WTC11 (cell line): ENCODE measurements around the gene MED27.

Experiments used
- ESRRA ChIP-seq: sonication (generic); formaldehyde crosslinking; IDR thresholded peaks from 2 replicates; pipeline ENCODE4 v1.8.1; 2022; ENCODE audit warnings: mild to moderate bottlenecking, missing genetic modification reagents, borderline replicate concordance
- FOXP1 ChIP-seq: sonication (generic); formaldehyde crosslinking; IDR thresholded peaks from 2 replicates; pipeline ENCODE4 v1.8.0; 2022; ENCODE audit warnings: missing genetic modification reagents, mild to moderate bottlenecking, moderate library complexity, borderline replicate concordance
- NR2C2 ChIP-seq: sonication (generic); formaldehyde crosslinking; IDR thresholded peaks from 2 replicates; pipeline ENCODE4 v1.8.0; 2022; ENCODE audit warnings: mild to moderate bottlenecking, missing genetic modification reagents
- TEAD1 ChIP-seq: sonication (generic); formaldehyde crosslinking; IDR thresholded peaks from 2 replicates; pipeline ENCODE4 v1.8.0; 2022; ENCODE audit warnings: mild to moderate bottlenecking, missing genetic modification reagents
- ZNF416 ChIP-seq: fragments of 250-450 bp; sonication (Bioruptor Pico); IDR thresholded peaks from 2 replicates; pipeline ENCODE4 v1.9.0; 2021; ENCODE audit warnings: mild to moderate bottlenecking, inconsistent platforms
- TF ChIP-seq, protein P1 (sequence below): fragments of 200-600 bp; IDR thresholded peaks from 2 replicates; pipeline ENCODE4 v1.8.0; 2022; ENCODE audit warnings: antibody characterized with exemption
- TF ChIP-seq, protein P2 (sequence below): sonication (generic); formaldehyde crosslinking; IDR thresholded peaks from 2 replicates; pipeline ENCODE4 v1.8.0; 2022; ENCODE audit warnings: mild to moderate bottlenecking, missing genetic modification reagents
- TF ChIP-seq, protein P3 (sequence below): sonication (generic); formaldehyde crosslinking; IDR thresholded peaks from 2 replicates; pipeline ENCODE4 v1.8.1; 2022; ENCODE audit warnings: low read depth, missing genetic modification reagents, borderline replicate concordance

DNA sequence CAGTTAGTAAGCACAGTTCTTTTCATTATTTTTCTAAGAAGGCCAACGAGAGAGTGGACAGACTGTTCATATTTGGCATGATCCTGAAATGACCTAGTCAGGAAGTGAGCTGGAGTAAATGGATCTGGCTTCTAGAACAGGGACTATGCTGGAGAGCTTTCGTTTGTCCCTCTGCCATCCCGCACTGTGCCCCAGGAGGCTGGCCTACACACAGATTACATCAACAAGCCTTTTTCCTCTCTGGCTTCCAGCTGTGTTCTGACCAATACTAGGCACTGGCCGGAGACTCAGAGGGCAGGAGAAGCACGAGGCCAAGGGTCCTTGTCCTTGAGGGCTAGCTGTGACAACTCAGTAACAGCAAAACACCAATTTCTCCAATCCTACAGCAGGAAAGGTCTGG is 127.8 kb downstream of the MED27 start:
- TF ChIP-seq, protein P1, sequence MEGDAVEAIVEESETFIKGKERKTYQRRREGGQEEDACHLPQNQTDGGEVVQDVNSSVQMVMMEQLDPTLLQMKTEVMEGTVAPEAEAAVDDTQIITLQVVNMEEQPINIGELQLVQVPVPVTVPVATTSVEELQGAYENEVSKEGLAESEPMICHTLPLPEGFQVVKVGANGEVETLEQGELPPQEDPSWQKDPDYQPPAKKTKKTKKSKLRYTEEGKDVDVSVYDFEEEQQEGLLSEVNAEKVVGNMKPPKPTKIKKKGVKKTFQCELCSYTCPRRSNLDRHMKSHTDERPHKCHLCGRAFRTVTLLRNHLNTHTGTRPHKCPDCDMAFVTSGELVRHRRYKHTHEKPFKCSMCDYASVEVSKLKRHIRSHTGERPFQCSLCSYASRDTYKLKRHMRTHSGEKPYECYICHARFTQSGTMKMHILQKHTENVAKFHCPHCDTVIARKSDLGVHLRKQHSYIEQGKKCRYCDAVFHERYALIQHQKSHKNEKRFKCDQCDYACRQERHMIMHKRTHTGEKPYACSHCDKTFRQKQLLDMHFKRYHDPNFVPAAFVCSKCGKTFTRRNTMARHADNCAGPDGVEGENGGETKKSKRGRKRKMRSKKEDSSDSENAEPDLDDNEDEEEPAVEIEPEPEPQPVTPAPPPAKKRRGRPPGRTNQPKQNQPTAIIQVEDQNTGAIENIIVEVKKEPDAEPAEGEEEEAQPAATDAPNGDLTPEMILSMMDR = no peak
- TF ChIP-seq FOXP1 (CRISPR knock-in tag) (no peak), ESRRA (CRISPR knock-in tag) (no peak), TEAD1 (CRISPR knock-in tag) (no peak), ZNF416 (CRISPR knock-in tag) (no peak), NR2C2 (no peak)
- TF ChIP-seq, protein P2, sequence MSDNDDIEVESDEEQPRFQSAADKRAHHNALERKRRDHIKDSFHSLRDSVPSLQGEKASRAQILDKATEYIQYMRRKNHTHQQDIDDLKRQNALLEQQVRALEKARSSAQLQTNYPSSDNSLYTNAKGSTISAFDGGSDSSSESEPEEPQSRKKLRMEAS = no peak
- TF ChIP-seq, protein P3, sequence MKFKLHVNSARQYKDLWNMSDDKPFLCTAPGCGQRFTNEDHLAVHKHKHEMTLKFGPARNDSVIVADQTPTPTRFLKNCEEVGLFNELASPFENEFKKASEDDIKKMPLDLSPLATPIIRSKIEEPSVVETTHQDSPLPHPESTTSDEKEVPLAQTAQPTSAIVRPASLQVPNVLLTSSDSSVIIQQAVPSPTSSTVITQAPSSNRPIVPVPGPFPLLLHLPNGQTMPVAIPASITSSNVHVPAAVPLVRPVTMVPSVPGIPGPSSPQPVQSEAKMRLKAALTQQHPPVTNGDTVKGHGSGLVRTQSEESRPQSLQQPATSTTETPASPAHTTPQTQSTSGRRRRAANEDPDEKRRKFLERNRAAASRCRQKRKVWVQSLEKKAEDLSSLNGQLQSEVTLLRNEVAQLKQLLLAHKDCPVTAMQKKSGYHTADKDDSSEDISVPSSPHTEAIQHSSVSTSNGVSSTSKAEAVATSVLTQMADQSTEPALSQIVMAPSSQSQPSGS (CRISPR knock-in tag) = no peak
